Measurements from ENCODE around the gene NEU3.
"Not testable (repeated sequence)": the region's sequence is repeated elsewhere in the genome, so short reads cannot be mapped to it uniquely, and the experiment has no call there.

The NEU3 gene

DNA sequence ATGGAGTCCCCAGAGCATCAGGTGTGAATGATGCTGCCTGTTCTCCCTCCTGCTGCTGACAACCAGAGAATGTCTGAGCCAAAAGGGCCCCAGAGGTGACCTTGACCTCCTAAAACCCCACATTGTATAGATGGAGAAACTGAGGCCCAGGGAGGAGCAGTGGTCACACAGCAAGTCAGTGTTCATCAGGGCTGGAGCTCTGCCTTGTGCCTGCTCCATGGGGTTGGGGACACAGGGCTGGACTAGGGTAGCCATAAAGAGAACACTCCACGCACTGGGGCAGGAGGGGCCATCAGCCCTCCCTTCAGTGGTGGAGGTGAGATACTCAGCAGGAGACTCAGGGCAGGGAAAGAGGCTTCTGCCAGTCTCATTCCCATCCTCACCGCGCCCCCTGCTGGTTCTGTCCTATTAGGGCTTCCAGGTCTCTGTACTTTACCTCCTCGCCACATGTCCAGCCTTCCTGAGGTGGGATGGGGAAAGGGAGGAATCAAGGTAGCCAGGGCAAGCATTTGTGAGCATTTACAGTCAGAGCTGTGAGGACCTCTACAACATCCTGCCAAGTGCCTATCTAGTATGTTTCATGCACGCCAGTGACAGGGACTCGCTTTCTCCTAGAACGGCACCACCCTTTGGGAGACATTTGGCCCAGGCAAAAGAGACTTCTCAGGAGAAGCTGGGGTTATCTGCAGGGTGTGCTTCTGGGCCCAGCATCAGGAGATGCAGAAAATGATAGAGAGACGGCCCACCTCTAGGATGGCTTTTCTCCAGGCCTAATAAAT lies 43.2 kb downstream of the NEU3 start:
- DNase-seq = peak; percentile 16 to 53 (median 34)

DNA sequence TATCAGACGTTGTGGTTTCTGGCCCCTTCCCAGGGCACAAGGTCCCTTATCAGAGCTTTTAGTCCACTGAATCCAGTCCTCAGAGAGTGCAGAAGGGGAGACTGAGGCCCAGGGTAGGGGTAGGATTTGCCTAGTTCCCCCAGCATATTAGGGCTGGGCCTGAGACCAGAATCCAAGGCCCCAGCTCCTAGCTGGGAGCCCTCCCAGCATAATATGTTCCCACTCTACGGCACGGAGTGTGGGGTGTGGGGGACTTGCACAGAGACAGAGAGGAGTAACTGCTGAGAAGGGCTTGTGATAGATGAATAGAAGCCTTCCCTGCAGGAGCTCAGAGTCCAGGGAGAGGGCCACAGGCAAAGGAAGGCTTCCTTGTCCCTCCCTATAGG lies 43.8 kb downstream of the NEU3 start:
- no peak for DNase-seq

DNA sequence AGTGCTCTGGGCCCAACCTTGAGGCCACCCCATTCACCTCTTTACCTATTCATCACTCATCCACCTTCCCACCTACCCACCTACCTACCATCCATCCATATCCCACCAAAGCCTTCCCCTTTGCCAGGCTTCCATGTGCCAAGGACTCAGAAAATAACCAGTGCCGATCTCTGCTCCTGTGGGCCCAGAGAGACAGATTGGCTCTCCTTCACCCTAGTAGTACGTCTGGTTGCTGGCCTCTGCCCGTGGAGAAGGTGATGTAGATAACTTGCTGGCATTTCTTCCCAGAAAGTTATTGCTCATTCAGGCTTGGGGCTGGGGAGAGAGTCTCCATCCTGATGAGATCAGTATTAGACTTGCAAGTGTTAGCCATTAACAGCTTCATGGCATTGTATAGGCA lies 45.2 kb downstream of the NEU3 start:
- DNase-seq = no peak

DNA sequence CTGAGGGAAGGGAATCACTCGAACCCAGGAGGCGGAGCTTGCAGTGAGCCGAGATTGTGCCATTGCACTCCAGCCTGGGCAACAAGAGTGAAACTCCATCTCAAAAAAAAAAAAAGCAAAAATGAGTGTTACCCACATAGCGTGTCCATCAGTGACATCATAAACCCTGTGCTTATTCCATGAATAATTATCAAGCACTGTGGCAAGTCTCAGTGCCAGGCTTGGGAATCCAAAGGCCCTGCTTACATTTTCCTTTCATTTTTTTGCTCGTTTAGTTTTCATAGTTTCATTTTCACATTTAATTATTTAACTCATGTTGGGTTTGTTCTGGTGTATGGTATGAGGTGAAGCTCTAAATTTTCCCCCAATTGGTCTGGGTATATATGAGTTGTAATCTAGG lies 46.5 kb downstream of the NEU3 start:
- DNase-seq = no peak

DNA sequence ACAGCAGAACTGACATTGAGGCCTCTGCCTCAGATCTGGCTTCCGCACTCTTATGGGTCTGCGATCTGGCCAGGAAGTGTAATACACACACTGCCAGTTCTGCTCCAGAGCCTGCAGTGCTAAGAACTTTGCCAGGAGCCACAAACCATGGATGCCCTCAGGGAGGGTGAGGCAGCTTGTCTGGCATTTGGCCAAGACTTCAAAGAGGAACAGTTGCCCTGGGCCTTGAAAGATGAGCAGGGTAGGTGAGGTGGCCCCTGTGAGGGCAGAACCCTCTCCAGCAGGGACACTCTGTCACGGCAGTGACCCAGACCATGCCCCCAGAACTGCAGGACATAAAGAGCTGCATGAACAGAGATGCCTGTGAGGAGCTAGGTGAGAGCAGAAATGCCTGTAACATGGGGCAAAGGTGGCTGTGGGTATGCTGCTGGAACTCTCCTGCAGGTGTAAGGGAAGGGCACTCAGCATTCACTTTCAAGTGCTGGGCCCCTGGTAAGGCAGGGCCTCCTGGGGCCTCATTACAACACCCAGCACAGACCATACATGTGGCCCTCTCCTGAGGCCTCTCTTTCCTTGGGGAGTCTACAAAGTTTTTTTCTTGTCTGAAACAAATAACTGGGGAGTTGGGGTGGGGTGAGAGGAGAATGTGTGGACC lies 47.3 kb downstream of the NEU3 start:
- DNase-seq = no peak

DNA sequence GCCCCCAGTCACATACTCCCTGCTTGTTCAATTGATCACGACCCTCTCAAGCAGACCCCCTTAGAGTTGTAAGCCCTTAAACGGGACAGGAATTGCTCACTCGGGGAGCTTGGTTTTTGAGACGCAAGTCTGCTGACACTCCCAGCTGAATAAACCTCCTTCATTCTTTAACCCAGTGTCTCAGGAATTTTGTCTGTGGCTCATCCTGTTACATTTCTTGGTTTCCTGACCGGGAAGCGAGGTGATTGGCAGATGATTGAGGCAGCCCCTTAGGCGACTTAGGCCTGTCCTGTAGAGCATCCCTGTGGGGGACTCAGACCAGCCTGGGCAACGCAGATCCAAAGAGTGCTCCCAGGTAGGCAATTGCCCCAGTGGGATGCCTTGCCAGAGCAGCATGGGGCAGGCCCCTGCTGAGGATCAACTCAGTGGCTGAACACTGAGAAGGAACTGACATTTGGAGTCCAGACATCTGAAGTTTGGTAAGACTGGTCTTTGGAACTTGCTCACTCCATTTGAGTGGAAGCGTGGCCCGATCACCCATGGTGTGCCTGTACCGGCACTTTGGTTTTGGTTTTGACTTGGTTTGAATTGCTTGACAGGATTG lies 51.5 kb downstream of the NEU3 start:
- no peak for DNase-seq

DNA sequence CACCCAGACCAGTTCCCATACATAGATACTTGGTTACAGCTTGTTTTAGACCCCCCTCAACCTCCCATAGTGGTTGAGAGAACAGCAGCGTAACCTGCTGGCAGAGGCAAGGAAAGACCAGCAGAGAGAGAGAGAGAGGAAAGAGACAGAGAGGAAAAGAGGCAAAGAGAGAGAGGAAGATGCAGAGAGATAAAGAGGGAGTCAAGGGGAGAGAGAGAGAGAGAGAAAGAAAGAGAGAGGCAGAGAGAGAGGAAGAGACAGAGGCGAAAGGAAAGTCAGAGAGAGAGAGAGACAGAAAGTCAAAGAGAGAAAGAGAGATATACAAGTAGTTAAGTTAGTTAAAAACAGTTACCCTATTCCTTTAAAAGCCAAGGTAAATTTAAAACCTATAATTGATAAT lies 52.5 kb downstream of the NEU3 start:
- DNase-seq = no peak

DNA sequence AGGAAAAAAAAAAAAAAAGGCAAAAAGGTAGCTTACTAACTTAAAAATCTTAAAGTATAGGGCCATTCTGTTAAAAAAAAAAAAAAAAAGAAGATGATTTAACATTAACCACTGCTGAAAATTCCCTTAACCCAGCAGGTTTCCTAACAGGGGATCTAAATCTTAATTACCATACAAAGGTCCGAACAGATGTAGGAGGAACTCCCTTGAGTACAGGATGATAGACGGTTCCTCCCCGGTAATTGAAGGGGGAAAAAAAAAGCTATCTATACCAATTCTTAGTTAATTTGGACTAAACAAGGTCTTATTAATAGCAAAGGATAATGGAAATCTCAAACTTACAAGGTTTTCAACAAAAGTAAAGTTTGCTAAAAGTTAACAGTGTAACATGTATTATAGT lies 53.1 kb downstream of the NEU3 start:
- DNase-seq = not testable (repeated sequence)

DNA sequence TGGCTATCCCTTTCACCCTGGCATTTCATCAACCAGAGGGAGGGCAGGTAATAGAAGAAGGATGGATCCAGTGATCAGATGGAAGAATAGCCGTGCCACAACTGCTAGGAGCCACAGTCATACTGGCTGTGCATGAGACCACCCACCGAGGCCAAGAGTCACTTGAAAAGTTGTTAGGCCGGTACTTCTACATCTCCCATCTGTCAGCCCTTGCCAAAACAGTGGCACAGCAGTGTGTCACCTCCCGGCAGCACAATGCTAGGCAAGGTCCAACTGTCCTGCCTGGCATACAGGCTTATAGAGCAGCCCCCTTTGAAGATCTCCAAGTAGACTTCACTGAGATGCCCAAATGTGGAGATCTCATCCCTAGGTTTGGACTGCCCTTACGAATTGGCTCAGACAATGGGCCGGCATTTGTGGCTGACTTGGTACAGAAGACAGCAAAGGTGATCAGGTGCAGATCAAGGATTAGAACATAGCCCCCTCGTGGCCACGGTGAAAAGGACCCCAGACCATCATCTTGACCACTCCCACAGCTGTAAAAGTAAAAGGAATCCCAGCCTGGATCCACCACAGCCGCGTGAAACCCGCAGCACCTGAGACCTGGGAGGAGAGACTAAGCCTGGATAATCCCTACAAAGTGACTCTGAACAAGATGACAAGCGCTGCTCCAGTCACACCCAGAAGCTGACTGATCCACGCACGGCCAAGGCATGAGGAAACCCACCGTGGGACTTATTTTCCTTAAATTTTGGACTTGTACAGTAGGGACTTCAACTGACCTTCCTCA lies 55.8 kb downstream of the NEU3 start:
- DNase-seq = not testable (repeated sequence)

DNA sequence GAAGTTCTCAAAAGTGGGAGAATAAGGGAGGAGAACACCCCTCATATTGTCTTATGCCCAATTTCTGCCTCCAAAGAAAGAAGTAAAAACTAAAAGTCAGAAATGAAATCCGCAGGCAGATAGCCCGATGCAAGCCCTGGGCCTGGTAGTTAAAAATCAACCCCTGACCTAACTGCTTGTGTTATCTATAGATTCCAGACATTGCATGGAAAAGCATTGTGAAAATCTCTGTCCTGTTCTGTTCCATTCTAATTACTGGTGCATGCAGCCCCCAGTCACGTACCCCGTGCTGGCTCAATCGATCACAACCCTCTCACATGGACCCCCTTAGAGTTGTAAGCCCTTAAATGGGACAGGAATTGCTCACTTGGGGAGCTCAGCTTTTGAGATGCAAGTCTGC lies 57.9 kb downstream of the NEU3 start:
- not testable (repeated sequence) for DNase-seq

DNA sequence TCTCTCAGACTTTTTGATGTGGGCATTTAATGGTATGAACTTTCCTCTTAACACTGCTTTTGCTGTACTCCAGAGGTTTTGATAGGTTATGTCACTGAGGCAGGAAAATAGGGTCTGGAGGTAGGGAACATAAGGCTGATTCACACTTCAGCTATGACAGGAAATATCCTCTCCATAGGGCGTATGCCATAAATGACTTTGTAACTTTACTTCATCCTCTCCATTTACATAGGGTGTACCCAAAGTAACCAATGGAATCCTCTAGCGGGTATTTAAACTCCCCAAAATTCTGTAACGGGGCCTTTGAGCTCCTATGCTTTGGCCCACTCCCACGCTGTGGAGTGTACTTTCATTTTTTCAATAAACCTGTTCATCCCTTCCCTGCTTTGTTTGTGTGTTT lies 58.5 kb downstream of the NEU3 start:
- no peak for DNase-seq

DNA sequence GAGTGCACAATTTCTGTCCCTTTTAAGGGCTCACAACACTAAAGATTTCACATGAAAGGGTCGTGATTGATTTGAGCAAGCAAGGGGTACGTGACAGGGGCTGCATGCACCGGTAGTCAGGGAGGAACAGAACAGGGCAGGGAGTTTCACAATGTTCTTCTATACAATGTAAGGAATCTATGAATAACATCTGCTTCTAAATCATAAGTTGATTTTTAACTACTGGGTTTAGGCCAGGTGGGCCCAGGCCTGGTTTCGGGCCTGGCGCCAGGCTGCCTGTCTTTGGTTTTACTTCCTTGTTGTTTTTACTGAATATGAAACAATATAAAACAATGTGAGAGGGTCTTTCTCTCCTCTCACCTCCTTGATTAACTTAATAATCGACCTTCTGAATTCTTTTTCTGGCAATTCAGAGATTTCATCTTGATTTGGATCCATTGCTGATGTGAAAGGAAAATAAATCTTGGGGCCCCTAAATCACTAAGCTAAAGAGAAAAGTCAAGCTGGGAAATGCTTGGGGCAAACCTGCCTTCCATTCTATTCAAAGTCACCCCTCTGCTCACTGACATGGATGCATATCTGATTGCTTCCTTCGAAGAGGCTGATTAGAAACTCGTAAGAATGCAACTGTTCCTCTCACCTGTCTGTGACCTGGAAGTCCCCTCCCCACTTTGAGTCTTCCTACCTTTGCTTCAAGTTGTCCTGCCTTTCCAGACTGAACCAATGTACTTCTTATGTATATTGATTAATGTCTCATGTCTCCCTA lies 61.0 kb downstream of the NEU3 start:
- not testable (repeated sequence) for DNase-seq

DNA sequence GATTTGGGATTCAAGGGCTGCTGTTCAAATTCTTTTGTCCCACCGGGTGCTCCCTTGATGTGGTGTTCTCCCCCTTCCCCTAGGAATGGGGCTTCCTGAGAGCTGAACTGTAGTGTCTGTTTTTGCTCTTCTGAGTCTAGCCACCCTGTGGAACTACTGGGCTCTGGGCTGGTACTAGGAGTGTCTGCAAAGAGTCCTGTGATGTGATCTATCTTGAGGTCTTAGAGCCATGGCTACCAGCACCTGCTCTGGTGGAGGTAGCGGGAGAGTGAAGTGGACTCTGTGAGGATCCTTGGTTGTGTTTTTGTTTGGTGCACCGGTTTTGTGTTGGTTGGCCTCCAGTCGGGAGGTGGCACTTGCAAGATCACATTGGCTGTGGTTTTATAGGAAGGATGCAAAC lies 61.8 kb downstream of the NEU3 start:
- DNase-seq = no peak

DNA sequence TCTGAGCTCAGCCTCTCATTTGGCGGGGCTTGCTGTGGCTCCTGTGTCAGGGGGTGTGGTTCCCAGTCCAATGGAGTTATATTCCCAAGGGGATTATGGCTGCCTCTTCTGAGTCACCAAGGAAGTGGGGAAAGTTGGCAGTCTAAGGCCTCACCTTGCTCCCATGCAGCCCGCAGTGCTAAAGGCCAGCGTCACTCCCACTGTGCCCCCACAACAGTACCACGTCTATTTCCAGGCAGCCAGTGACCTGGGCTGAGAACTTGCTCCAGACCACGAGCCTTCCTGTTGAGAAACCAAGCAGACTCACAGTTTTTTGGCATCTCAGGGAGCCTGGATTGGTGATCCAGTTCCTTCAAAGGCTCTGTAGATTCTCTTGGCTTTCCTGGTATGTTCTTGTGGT lies 62.3 kb downstream of the NEU3 start:
- no peak for DNase-seq

DNA sequence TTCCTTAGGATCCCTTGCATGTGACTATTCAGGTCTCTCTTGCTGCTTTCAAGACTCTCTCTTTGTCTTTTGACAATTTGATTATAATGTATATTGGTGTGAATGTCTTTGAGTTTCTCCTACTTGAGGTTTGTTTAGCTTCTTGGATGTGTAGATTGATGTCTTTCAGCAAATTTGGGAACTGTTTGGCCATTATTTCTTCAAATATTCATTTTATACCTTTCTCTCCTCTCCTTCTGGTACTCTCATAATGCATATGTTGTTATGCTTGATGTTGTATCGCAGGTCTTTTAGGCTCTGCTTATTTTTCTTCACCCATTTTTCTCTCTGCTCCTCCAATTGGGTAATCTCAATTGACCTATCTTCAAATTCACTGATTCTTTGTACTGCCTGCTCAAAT lies 63.7 kb downstream of the NEU3 start:
- no peak for DNase-seq

DNA sequence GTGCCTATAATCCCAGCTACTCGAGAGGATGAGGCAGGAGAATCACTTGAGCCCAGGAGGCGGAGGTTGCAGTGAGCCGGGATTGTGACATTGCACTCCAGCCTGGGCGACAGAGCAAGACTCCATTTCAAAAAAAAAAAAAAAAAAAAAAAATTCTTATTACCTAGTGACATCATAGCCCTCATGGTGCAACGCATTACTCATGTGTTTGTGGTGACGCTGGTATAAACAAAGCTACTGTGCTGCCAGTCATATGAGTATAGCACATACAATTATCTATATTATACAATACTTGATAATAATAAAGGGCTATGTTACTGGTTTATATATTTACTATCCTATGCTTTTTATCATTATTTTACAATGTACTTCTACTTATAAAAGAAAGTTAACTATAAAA lies 66.8 kb downstream of the NEU3 start:
- DNase-seq = no peak

DNA sequence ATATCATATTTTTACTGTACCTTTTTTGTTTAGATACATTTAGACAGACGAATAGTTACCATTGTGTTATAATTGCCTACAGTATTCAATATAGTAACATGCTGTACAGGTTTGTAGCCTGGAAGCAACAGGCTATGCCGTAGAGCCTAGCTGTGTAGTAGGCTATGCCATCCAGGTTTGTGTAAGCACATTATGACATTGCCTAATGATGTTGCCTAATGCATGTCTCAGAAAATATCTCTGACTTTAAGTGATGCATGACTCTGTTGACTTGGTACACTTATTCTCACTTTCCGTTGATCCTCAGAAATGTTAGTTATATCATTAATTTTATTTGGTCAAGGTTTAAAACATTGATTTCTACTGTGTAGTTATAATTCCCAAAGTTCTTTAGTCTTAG lies 68.1 kb downstream of the NEU3 start:
- no peak for DNase-seq

DNA sequence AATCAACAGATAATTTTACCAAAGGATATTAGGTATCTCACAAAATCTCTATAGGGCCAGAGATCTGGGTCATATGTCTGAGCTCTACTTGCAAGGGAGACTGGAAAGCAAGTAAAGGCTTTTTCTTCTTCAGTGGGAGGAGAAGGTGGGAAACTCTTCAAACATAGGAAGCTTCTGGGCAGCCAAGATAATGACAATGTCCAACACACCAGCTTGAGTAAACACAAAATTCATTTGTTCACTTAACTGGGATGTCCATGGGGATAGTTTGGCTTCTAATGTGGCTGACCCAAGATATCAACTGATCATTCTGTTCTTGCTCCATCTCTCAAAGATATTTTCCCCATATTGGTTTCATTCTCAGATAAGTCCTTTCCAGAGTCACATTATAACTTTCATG lies 70.6 kb downstream of the NEU3 start:
- DNase-seq = no peak

DNA sequence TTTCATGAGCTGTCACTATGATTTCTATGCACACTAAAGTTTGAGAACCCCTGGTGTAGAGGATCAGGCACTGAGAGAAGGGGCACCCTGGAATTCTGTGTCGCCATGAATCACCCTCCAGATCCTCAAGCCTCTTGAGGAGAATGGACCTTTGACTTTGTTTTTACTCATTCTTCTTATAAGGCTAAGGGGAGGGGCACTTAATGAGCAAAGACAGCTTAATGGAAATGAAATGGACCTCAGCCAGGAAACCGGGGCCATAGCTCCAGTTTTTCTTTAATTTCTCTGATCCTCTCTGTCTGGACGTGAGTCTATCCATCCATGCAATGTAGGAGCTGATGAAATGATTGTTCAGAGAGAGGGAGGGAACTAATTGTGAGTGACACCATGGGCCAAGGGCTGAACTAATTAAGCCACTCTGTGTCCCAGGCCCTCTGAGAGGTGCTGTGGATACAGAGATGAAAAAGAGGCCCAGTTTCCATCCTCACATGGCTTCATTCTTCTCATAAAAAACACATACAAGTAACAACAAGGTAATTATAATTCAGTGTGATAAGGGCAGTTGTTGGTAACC lies 75.1 kb downstream of the NEU3 start:
- DNase-seq = no peak

DNA sequence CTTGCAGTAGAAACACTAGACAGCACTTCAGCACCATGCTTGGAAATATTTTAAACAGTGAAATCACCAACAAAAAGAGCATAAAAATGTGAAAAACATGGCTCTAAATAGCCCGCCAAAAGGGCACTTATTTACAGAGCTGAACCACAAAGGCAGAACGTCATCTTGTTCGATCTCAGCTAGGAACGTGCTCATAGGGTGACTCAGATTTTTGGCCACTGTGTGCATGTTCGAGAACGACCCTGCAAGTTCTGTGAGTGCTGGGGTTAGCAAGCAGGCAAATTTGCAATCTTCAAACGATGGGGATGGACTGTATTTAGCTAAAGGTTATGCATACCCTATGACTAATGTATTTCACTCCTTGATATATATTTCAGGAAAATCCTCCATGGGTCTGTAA lies 77.3 kb downstream of the NEU3 start:
- no peak for DNase-seq

Measured in activated CD4-positive, CD25-positive, alpha-beta regulatory T cell (primary cell).